ENCODE measurements around the gene MAJIN. TPM values are rescaled to one million over a fixed set of nuclear protein-coding genes. Genes with fewer than 3 reads are reported as not detected.
"Not testable (repeated sequence)": the region's sequence is repeated elsewhere in the genome, so short reads cannot be mapped to it uniquely, and the experiment has no call there.

Gene MAJIN
- total RNA-seq, 1 donor from 2014 or later, result not detected

GRCh38 chr11:64996710-64997380 is 24.9 kb upstream of the MAJIN start, which contains the start of gene BATF2:
Gene BATF2 (minus strand): TSS chr11:64996971. CDS start chr11:64996914, 57 bp downstream.
- ATAC-seq (ENCODE audit: poor library complexity) (peak; percentile 86), DNase-seq (peak; percentile 79)
- intact Hi-C loops (cut with DNase I), result no loop called here

GRCh38 chr11:64996327-64996709 is 24.4 kb upstream of the MAJIN start:
- ATAC-seq (ENCODE audit: poor library complexity) (peak; percentile 29), DNase-seq (no peak)

GRCh38 chr11:64994318-64994717 is 22.4 kb upstream of the MAJIN start:
- intact Hi-C loops (cut with DNase I), result no loop called here
- DNase-seq, result no peak
- no peak for ATAC-seq (ENCODE audit: poor library complexity)

More at GRCh38 chr11:64996327-64996709, 24.4 kb upstream of the MAJIN start:
- intact Hi-C loops (cut with DNase I), result no loop called here

GRCh38 chr11:64990222-64990923 is 18.5 kb upstream of the MAJIN start:
- ATAC-seq (ENCODE audit: poor library complexity), result peak; percentile 81
- intact Hi-C loops (cut with DNase I), result no loop called here
- DNase-seq, result peak; percentile 75

GRCh38 chr11:64989416-64989815 is 17.5 kb upstream of the MAJIN start:
- ATAC-seq (ENCODE audit: poor library complexity), result peak; percentile 29
- peak; percentile 47 for DNase-seq
- intact Hi-C loops (cut with DNase I), result no loop called here

GRCh38 chr11:64987998-64988854 is 16.3 kb upstream of the MAJIN start:
- no peak for ATAC-seq (ENCODE audit: poor library complexity)
- intact Hi-C loops (cut with DNase I), result no loop called here

GRCh38 chr11:64983339-64983738 is 11.4 kb upstream of the MAJIN start:
- DNase-seq; intact Hi-C loops (cut with DNase I); ATAC-seq (ENCODE audit: poor library complexity): not testable (repeated sequence)

More at GRCh38 chr11:64987998-64988854, 16.3 kb upstream of the MAJIN start:
- DNase-seq, result no peak

- no peak for DNase-seq
- no peak for ATAC-seq (ENCODE audit: poor library complexity)
- intact Hi-C loops (cut with DNase I), result no loop called here
Observed at GRCh38 chr11:64976651-64977050, 4.7 kb upstream of the MAJIN start.

GRCh38 chr11:64974124-64974523 is 2.2 kb upstream of the MAJIN start:
- ATAC-seq (ENCODE audit: poor library complexity), result no peak
- DNase-seq, result no peak
- intact Hi-C loops (cut with DNase I), result no loop called here

- intact Hi-C loops (cut with DNase I), result no loop called here
- no peak for ATAC-seq (ENCODE audit: poor library complexity)
- DNase-seq, result no peak
Observed at GRCh38 chr11:64970731-64971151, 1.2 kb downstream of the MAJIN start.

- no peak for ATAC-seq (ENCODE audit: poor library complexity)
- intact Hi-C loops (cut with DNase I), result no loop called here
- no peak for DNase-seq
Observed at GRCh38 chr11:64969209-64969608, 2.7 kb downstream of the MAJIN start.

GRCh38 chr11:64967375-64967774 is 4.5 kb downstream of the MAJIN start:
- intact Hi-C loops (cut with DNase I), result no loop called here
- no peak for ATAC-seq (ENCODE audit: poor library complexity)
- no peak for DNase-seq

- no peak for ATAC-seq (ENCODE audit: poor library complexity)
- DNase-seq, result no peak
- intact Hi-C loops (cut with DNase I), result no loop called here
Observed at GRCh38 chr11:64963072-64963631, 8.8 kb downstream of the MAJIN start.

- ATAC-seq (ENCODE audit: poor library complexity) (no peak), DNase-seq (no peak)
- intact Hi-C loops (cut with DNase I), result no loop called here
Observed at GRCh38 chr11:64960719-64961118, 11.2 kb downstream of the MAJIN start.

- ATAC-seq (ENCODE audit: poor library complexity) (no peak), DNase-seq (no peak)
- intact Hi-C loops (cut with DNase I), result no loop called here
Observed at GRCh38 chr11:64959498-64959897, 12.4 kb downstream of the MAJIN start.

- DNase-seq (no peak), ATAC-seq (ENCODE audit: poor library complexity) (no peak)
- intact Hi-C loops (cut with DNase I), result no loop called here
Observed at GRCh38 chr11:64954201-64954600, 17.7 kb downstream of the MAJIN start.

GRCh38 chr11:64951529-64951928 is 20.4 kb downstream of the MAJIN start:
- intact Hi-C loops (cut with DNase I), result no loop called here
- DNase-seq (no peak), ATAC-seq (ENCODE audit: poor library complexity) (no peak)

- intact Hi-C loops (cut with DNase I), result no loop called here
- no peak for ATAC-seq (ENCODE audit: poor library complexity)
- no peak for DNase-seq
Observed at GRCh38 chr11:64947208-64947814, 24.6 kb downstream of the MAJIN start.

GRCh38 chr11:64936539-64936938 is 35.4 kb downstream of the MAJIN start:
- no peak for ATAC-seq (ENCODE audit: poor library complexity)
- intact Hi-C loops (cut with DNase I), result no loop called here
- no peak for DNase-seq

Measured in Right ventricle myocardium superior (tissue), 1 donor.